ENCODE measurements around the gene GPATCH8. TPM values are rescaled to one million over a fixed set of nuclear protein-coding genes. Genes with fewer than 3 reads are reported as not detected.

Gene GPATCH8
- total and polyA plus RNA-seq, 2 of the 8 experiments (the other 6 are each of a cell fraction or from before 2014, with no cell fraction given), result 20.5 to 58.1 TPM

DNA sequence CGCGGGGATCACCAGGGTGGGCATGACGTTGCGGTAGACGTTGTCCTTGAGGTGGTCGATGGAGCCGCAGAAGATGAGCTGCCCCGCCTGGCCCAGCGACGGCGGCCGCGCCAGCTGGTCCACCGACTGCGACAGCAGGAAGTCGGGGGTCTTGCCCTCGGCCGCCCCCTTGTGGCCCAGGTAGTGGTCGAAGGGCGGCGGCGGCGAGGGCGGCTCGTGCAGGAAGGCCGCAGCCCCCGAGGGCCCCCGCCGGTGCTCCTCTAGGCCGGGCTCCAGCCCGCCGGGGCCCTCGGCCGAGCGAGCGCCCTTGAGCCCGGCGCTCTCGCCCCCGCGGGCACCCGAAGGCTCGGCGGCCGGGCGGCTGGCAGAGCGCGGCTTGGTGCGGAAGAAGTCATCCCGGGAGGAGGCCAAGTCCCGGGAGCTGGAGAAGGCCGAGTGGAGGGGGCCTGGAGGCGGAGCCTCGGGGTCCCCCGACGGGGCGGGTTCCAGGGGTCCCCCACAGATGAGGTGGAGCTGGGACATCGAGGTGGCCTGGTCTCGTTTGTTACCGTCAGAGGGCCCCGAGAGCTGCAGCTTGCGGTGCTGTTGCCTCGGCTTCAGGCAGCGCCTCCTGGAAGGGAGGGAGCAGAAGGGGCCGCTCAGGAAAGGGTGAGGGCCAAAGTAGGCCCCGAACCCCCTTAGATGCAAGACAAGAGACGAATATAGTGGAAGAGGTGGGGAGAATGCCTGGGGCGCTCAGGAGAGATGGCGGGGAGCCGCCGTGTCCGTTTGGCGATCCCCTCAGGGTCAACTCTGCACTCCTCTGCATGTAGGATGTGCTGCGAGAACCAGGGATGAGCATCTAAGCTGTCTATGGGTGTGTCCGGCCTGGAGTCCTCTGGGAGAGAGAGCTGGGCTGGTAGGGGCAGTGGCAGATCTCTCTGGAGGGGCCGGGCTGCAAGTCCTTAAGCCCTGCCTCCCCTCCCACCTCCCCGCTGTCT is 148.3 kb downstream of the GPATCH8 start:
- ChIA-PET CTCF (ENCODE audit: partially characterized antibody) (interaction anchor here (0.6 to 10.1 kb wide), 22 partner anchors 8 to 887 kb away, joined by 3 to 177 read pairs (median 4); partner anchors contain the start of genes ASB16, FAM171A2 and GRN), POLR2A (ENCODE audit: partially characterized antibody) (interaction anchor here (0.5 to 3.2 kb wide), 15 partner anchors 8 to 437 kb away, joined by 3 to 18 read pairs (median 5); partner anchors contain the start of genes FAM171A2 and GRN)
- Histone ChIP-seq H3K4me2 (ENCODE audit: insufficient read depth in 1 of 2, low read depth in 2 of 2, low read length in 2 of 2) (peak overlapping the region; percentile 64 to 71), H2BK120ac (replicated peaks; ENCODE audit: low read depth, low read length) (no peak overlapping the region), H3K56ac (replicated peaks; ENCODE audit: insufficient read length, low read depth, low read length) (peak overlapping the region; percentile 73), H3K79me2 (ENCODE audit: control insufficient read depth in 1 of 2, insufficient read depth in 2 of 2, low read length in 2 of 2) (no peaks in the 10 kb centered on the region; a peak in 1 of 4 replicates), H2BK15ac (ENCODE audit: low read length) (no peak overlapping the region; the same call in 1 of the 2 replicates), H3K4ac (replicated peaks; ENCODE audit: insufficient read length, low read depth, low read length) (peak overlapping the region; percentile 93), H3K23ac (ENCODE audit: insufficient read length) (no peak overlapping the region), H3K23me2 (ENCODE audit: low read depth, low read length) (peaks cover 8% of the 10 kb centered on the region; the same call in 1 of the 2 replicates), H2BK12ac (ENCODE audit: low read depth, low read length) (no peak overlapping the region), H4K91ac (replicated peaks; ENCODE audit: insufficient read length, low read length) (no peak overlapping the region), H3K9ac (replicated peaks in 1 of 4; ENCODE audit: extremely low read depth in 1 of 4, low read depth in 3 of 4, low read length in 3 of 4) (peak overlapping the region in 1 of 4 experiments; percentile 53; a peak in 1 of 7 replicates), H2AFZ (ENCODE audit: low read length) (no peak overlapping the region), H4K5ac (ENCODE audit: insufficient read length, low read depth, low read length) (no peak overlapping the region), H2BK5ac (ENCODE audit: low read depth, low read length) (no peak overlapping the region), H3K36me3 (ENCODE audit: control insufficient read depth in 2 of 4, insufficient read depth in 4 of 4, low read length in 3 of 4) (peaks cover 2 to 6% (median 3%) of the 10 kb centered on the region in 4 experiments; a peak in 4 of 8 replicates), H3K79me1 (ENCODE audit: low read depth, low read length) (peaks cover 5% of the 10 kb centered on the region), H3K27ac (ENCODE audit: low read depth, low read length) (no peak overlapping the region), H2BK20ac (ENCODE audit: low read length) (no peak overlapping the region), H3K18ac (ENCODE audit: extremely low read depth, low read length) (no peak overlapping the region; the same call in 1 of the 2 replicates), H3K9me3 (ENCODE audit: insufficient read depth in 2 of 2, low read depth in 1 of 2, low read length in 1 of 2) (no peaks in the 10 kb centered on the region), H3K14ac (ENCODE audit: insufficient read length) (no peak overlapping the region), H3K27me3 (replicated peaks in 1 of 4; ENCODE audit: control insufficient read depth in 3 of 4, extremely low read depth in 1 of 4, insufficient read depth in 3 of 4, low read length in 3 of 4) (no peaks in the 10 kb centered on the region; a peak in 2 of 7 replicates), H3K4me1 (replicated peaks in 1 of 4; ENCODE audit: control insufficient read depth in 3 of 4, insufficient read depth in 4 of 4, low read length in 3 of 4) (peaks cover 0 to 8% (median 4%) of the 10 kb centered on the region in 4 experiments; a peak in 4 of 7 replicates), H4K20me1 (replicated peaks in 1 of 2; ENCODE audit: control insufficient read depth in 1 of 2, insufficient read depth in 2 of 2, low read length in 2 of 2) (peaks cover 4 to 24% of the 10 kb centered on the region in 2 experiments), H2AK5ac (ENCODE audit: low read depth, low read length) (no peak overlapping the region), H3K4me3 (ENCODE audit: extremely low read depth in 1 of 4, insufficient read depth in 2 of 4, low read depth in 3 of 4, low read length in 4 of 4) (peak overlapping the region; percentile 26 to 68 (median 42); a peak in 6 of 8 replicates), H4K8ac (ENCODE audit: extremely low read depth, insufficient read depth, low read length) (peak overlapping the region; percentile 89)
- WGBS, 2 experiments (ENCODE audit: extremely low coverage in 1 of 2, insufficient coverage in 1 of 2, insufficient read length in 1 of 2, insufficient replicate concordance in 2 of 2, low coverage in 1 of 2, low lambda C conversion rate in 2 of 2, missing lambda C conversion rate in 1 of 2), result 33% methylated on average over 61 of the region's 77 CpGs; no CpG with 5 or more reads in 1 of the 2 experiments
- DNase-seq (ENCODE audit: low read depth in 1 of 2, low spot score in 2 of 2) (peak in 1 of 2 experiments; percentile 96), FAIRE-seq (no peak)
- 0 out of 2 replicates have a peak, but pooled peaks have one; percentile 11 for TF ChIP-seq JUND (IDR thresholded peaks at IDR 0.05; ENCODE audit: low read length)
- no peak for TF ChIP-seq POLR2AphosphoS5 (IDR thresholded peaks at IDR 0.05; ENCODE audit: low read depth, low read length)
- TF ChIP-seq TBP (IDR thresholded peaks at IDR 0.05; ENCODE audit: low read depth, low read length), result no peak
- 0 out of 3 replicates have a peak, but pooled peaks of 1 of the 2 experiments have one; percentile 29 for TF ChIP-seq EP300 (IDR thresholded peaks at IDR 0.05; ENCODE audit: borderline replicate concordance in 1 of 2, low read depth in 2 of 2, low read length in 2 of 2)
- no peak for TF ChIP-seq FOSL1 (IDR thresholded peaks at IDR 0.05; ENCODE audit: insufficient read depth, low read depth, low read length)
- peak; percentile 22 for TF ChIP-seq ASH2L (IDR thresholded peaks at IDR 0.05; ENCODE audit: low read length)
- TF ChIP-seq SIX5 (IDR thresholded peaks at IDR 0.05; ENCODE audit: low read depth, low read length), result no peak
- no peak for TF ChIP-seq E2F6 (IDR thresholded peaks at IDR 0.05)
- no peak for TF ChIP-seq ZNF274 (IDR thresholded peaks at IDR 0.05; ENCODE audit: borderline replicate concordance, extremely low read depth, low read length)

Data from H1 (cell line).